Colon (tissue), 2 donors: ENCODE measurements around the gene NXPH4.

Experiments used
- FAIRE-seq: peaks from 2 replicates; lab custom pipeline; 2012; peaks lifted over from hg19 to GRCh38; lab: Jason Lieb, UNC
- donor health status: control.
- donor health status: control.

Gene NXPH4

GRCh38 chr12:57183939-57184725 is 32.5 kb upstream of the NXPH4 start:
- no peak for FAIRE-seq

- FAIRE-seq, result no peak
Observed at GRCh38 chr12:57185403-57185802, 31.2 kb upstream of the NXPH4 start.

- FAIRE-seq, result no peak
Observed at GRCh38 chr12:57185906-57186508, 30.6 kb upstream of the NXPH4 start.

- no peak for FAIRE-seq
Observed at GRCh38 chr12:57187222-57188089, 29.1 kb upstream of the NXPH4 start.

- no peak for FAIRE-seq
Observed at GRCh38 chr12:57188090-57188425, 28.5 kb upstream of the NXPH4 start.

GRCh38 chr12:57190037-57190436 is 26.6 kb upstream of the NXPH4 start:
- no peak for FAIRE-seq

- FAIRE-seq, result no peak
Observed at GRCh38 chr12:57190821-57191220, 25.8 kb upstream of the NXPH4 start.

- no peak for FAIRE-seq
Observed at GRCh38 chr12:57191410-57191809, 25.2 kb upstream of the NXPH4 start.

- FAIRE-seq, result no peak
Observed at GRCh38 chr12:57192920-57193319, 23.7 kb upstream of the NXPH4 start.

GRCh38 chr12:57193706-57194245 is 22.8 kb upstream of the NXPH4 start:
- FAIRE-seq, result no peak

- no peak for FAIRE-seq
Observed at GRCh38 chr12:57194253-57194652, 22.3 kb upstream of the NXPH4 start.

GRCh38 chr12:57195186-57195585 is 21.4 kb upstream of the NXPH4 start:
- FAIRE-seq, result no peak

GRCh38 chr12:57195611-57196371 is 20.8 kb upstream of the NXPH4 start:
- no peak for FAIRE-seq

GRCh38 chr12:57196439-57196838 is 20.2 kb upstream of the NXPH4 start:
- no peak for FAIRE-seq

- no peak for FAIRE-seq
Observed at GRCh38 chr12:57196956-57197355, 19.6 kb upstream of the NXPH4 start.

GRCh38 chr12:57198329-57198728 is 18.3 kb upstream of the NXPH4 start:
- FAIRE-seq, result no peak

- FAIRE-seq, result no peak
Observed at GRCh38 chr12:57199191-57199590, 17.4 kb upstream of the NXPH4 start.

GRCh38 chr12:57200497-57200896 is 16.1 kb upstream of the NXPH4 start:
- no peak for FAIRE-seq

- FAIRE-seq, result no peak
Observed at GRCh38 chr12:57201219-57201618, 15.4 kb upstream of the NXPH4 start.

- no peak for FAIRE-seq
Observed at GRCh38 chr12:57201631-57202030, 15.0 kb upstream of the NXPH4 start.

GRCh38 chr12:57202321-57202720 is 14.3 kb upstream of the NXPH4 start:
- FAIRE-seq, result no peak

GRCh38 chr12:57203201-57203600 is 13.4 kb upstream of the NXPH4 start:
- no peak for FAIRE-seq
